ENCODE data around the gene SGCE. TPM values are rescaled to one million over a fixed set of nuclear protein-coding genes. Genes with fewer than 3 reads are reported as not detected.

Gene SGCE, protein sequence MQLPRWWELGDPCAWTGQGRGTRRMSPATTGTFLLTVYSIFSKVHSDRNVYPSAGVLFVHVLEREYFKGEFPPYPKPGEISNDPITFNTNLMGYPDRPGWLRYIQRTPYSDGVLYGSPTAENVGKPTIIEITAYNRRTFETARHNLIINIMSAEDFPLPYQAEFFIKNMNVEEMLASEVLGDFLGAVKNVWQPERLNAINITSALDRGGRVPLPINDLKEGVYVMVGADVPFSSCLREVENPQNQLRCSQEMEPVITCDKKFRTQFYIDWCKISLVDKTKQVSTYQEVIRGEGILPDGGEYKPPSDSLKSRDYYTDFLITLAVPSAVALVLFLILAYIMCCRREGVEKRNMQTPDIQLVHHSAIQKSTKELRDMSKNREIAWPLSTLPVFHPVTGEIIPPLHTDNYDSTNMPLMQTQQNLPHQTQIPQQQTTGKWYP
- polyA plus RNA-seq: 101 and 106 TPM in 2 replicates

DNA sequence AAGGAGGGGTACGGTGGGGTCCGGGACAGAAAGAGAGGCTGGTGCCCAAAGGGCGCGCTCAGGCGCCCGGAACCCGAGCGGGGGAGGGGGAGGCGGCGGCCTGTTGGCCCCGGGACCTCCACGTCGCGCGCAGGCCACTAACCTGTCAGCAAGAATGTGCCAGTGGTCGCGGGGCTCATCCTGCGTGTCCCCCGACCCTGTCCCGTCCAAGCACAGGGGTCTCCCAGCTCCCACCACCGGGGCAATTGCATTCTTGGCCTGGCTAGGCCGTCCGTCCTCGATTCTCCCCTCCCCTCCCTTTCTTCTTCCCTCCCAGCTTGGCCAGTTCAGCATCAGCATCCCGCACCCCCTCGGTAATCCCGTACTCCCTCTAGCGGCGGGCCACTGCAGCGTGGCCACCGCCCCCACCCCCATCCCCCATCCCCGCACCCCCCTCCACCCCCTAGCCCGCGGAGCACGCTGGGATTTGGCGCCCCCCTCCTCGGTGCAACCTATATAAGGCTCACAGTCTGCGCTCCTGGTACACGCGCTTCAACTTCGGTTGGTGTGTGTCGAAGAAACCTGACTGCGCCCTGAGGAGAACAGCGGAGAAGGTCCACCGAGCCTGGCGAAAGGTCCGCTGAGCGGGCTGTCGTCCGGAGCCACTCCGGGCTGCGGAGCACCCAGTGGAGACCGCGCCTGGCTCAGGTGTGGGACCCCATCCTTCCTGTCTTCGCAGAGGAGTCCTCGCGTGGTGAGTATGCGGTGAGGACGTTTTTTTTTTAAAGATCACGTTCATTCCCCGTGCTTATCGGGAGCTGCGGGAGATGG, at the start of gene SGCE:
SGCE (minus strand) TSS at position 286 of the 810 bp plus-strand sequence; CDS start at position 251, 35 bp downstream.

Other genes with a start within 250 kb of the SGCE start
- gene CASD1, start 146.3 kb downstream of the SGCE start, polyA plus RNA-seq: 102 and 105 TPM in 2 replicates